GM13977 (cell line): ENCODE measurements around the gene PLXNA2.

ENCODE experiments used
- DNase-seq: peaks from one replicate; pipeline ENCODE4 v3.0.0; 2012; ENCODE audit warnings: low spot score
- CTCF ChIP-seq: IDR thresholded peaks from 2 replicates; pipeline ENCODE4 v1.5.1; 2012; ENCODE audit warnings: mild to moderate bottlenecking, control low read depth; ENCODE audit not compliant: insufficient read depth; ENCODE audit errors: extremely low read depth, missing control alignments
- in situ Hi-C: fragments of 300-500 bp; cut with MboI; formaldehyde crosslinking; loops from one replicate; pipeline ENCODE4 v1.12.0; 2022; ENCODE audit warnings: low sequenced_read_pairs, low pct_unique_long_range_greater_than_20kb, mixed read lengths, inconsistent platforms; ENCODE audit not compliant: unreplicated experiment

PLXNA2 gene

GRCh38 chr1:208120431-208120790 is 123.8 kb downstream of the PLXNA2 start:
- no peak for DNase-seq
- TF ChIP-seq CTCF: no peak
- in situ Hi-C loops: no loop called here

GRCh38 chr1:208118841-208119606 is 125.2 kb downstream of the PLXNA2 start:
- in situ Hi-C loops: no loop called here
- no peak for DNase-seq
- no peak for TF ChIP-seq CTCF

- in situ Hi-C loops: no loop called here
- DNase-seq: no peak
- TF ChIP-seq CTCF: no peak
Observed at GRCh38 chr1:208118306-208118705, 125.9 kb downstream of the PLXNA2 start.

- no peak for DNase-seq
- no peak for TF ChIP-seq CTCF
- in situ Hi-C loops: no loop called here
Observed at GRCh38 chr1:208117826-208118225, 126.4 kb downstream of the PLXNA2 start.

- TF ChIP-seq CTCF: no peak
- no peak for DNase-seq
- in situ Hi-C loops: no loop called here
Observed at GRCh38 chr1:208117409-208117808, 126.8 kb downstream of the PLXNA2 start.

GRCh38 chr1:208115924-208116640 is 128.1 kb downstream of the PLXNA2 start:
- no peak for DNase-seq
- no peak for TF ChIP-seq CTCF
- in situ Hi-C loops: no loop called here
